ENCODE data around the gene RTKN.

The RTKN gene

DNA sequence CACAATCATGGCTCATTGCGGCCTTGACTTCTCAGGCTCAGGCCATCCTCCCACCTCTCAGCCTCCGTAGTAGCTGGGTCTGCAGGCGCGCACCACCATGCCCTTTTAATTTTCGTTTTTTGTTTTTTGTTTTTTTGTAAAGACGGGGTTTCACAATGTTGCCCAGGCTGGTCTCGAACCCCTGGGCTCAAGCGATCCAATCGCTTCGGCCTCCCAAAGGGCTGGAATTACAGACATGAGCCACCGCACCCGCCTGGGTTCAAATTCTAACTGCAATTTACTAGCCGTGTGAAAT lies 49.3 kb downstream of the RTKN start:
- TF ChIP-seq, protein P1, sequence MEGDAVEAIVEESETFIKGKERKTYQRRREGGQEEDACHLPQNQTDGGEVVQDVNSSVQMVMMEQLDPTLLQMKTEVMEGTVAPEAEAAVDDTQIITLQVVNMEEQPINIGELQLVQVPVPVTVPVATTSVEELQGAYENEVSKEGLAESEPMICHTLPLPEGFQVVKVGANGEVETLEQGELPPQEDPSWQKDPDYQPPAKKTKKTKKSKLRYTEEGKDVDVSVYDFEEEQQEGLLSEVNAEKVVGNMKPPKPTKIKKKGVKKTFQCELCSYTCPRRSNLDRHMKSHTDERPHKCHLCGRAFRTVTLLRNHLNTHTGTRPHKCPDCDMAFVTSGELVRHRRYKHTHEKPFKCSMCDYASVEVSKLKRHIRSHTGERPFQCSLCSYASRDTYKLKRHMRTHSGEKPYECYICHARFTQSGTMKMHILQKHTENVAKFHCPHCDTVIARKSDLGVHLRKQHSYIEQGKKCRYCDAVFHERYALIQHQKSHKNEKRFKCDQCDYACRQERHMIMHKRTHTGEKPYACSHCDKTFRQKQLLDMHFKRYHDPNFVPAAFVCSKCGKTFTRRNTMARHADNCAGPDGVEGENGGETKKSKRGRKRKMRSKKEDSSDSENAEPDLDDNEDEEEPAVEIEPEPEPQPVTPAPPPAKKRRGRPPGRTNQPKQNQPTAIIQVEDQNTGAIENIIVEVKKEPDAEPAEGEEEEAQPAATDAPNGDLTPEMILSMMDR (IDR thresholded peaks at IDR 0.05; ENCODE audit: low read depth, low read length): no peak
- H3K4me3 ChIP-seq (ENCODE audit: low read depth, low read length): no peak overlapping the region

DNA sequence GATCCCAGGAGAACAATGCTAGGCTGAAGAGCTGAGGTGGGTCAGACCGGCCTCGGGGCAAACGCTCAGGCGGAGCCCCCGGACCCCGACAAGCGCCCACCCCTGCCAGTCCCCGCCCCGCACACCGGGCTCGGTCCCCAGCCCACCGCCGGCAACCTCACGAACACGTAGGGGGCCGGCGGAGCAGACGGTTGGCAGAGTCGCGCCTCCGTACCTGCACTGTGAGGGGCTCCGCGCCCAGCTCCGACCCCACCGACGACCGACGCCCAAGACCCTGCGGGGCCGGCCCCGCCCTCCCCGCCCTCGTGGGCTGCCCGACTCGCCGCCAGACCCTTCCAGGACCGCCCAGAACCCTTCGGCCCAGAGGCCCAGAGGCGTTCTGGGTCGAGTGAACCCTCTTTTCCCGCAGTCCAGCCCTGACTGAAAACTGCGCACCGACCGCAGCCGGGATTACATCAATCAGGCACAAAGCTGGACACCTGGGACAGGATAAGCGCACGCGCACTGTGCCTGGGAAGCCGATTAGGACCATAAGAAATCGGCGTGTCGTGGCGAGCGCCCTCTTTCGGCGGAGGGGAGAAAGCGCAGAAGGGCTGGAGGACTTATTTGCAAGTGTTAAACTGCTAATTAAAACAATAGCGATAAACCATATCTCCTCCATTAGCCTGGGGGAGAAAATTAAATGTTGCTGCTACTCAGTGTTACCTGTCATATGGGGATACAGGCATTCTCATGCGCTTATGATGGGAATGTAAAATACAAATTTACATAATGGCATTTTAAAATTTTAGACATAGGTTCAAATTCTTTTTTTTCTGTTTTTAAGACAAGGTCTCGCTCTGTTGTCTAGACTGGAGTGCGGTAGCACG lies 49.9 kb downstream of the RTKN start:
- TF ChIP-seq, protein P1 (IDR thresholded peaks at IDR 0.05; ENCODE audit: low read depth, low read length): peak; percentile 94
- peak overlapping the region; percentile 95 for H3K4me3 ChIP-seq (ENCODE audit: low read depth, low read length)

DNA sequence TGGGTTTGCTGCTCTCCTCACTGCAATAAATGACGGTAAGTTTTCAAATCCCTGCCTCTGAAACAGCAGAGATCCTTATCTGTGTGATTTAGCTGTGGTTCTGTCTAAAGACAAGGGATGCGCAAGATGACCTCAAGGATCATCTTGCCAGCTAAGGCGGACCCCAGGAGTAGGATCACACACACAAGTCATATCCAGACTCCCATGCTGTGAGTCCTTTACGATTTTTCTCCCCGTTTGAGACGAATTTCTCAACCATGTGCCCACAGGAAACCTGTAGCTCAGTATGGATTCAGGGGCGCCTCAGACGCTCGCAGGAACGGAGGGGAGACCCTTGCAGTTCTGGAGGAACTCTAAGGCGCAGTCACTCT lies 50.5 kb downstream of the RTKN start:
- peak overlapping the region; percentile 95 for H3K4me3 ChIP-seq (ENCODE audit: low read depth, low read length)
- TF ChIP-seq, protein P1 (IDR thresholded peaks at IDR 0.05; ENCODE audit: low read depth, low read length): no peak

DNA sequence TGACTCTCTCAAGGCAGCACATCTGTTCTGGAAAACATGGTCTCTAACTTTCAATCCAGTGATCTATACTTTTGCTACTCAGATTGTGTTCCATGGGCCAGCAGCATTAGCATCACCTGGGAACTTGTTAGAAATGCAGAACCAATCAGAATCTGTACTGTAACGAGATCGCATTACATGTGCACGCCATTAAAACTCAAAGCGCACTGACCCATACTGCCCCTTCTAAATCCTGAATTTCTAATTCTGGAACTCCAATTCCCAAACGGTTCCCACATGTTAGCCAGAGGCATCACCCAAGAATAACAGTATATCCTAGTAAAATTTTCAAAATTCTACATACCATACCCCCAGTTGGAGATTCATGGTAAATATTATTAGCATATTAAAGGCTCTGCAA lies 51.1 kb downstream of the RTKN start:
- peak overlapping the region; percentile 95 for H3K4me3 ChIP-seq (ENCODE audit: low read depth, low read length)

DNA sequence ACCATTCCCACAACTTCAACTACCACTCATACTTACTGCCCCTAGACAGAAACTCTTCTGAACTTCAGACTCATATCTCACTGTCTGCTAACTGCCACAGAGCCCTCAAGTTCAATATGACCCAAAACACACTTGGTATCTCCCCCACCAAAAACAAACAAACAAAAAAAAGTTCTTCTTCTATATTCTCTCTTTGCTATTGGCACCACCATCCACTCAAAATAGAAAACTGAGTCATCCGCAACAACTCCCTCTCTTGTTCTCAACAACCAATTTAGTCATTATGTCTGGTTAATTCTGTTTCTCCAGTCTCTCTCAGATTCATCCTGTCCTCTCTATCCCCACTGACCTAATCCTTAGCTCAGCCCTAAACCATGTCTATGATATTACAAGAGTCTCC lies 54.4 kb downstream of the RTKN start:
- H3K4me3 ChIP-seq (ENCODE audit: low read depth, low read length): no peak overlapping the region
- TF ChIP-seq, protein P1 (IDR thresholded peaks at IDR 0.05; ENCODE audit: low read depth, low read length): no peak

More for the DNA sequence above, 51.1 kb downstream of the RTKN start:
- TF ChIP-seq, protein P1 (IDR thresholded peaks at IDR 0.05; ENCODE audit: low read depth, low read length): no peak

DNA sequence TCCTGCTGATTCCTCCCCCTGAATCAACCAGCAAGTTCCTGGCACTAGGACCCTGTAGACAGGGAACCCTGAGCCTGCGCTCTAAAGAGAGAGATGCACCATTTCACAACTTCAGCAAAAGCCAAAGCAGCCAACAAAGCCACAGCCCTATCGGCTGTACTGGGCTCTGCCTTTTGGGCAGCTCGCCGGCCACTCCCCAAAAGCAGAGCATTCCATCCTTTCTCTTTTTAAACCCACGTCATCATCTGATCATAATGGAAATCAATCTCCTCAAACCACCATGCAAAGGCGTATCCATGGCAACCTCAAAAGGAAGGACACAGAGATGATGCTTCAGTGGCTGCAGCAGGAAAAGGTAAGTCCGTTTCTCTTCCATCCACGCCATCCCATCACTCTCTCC lies 56.3 kb downstream of the RTKN start:
- TF ChIP-seq, protein P1 (IDR thresholded peaks at IDR 0.05; ENCODE audit: low read depth, low read length): no peak
- H3K4me3 ChIP-seq (ENCODE audit: low read depth, low read length): no peak overlapping the region

DNA sequence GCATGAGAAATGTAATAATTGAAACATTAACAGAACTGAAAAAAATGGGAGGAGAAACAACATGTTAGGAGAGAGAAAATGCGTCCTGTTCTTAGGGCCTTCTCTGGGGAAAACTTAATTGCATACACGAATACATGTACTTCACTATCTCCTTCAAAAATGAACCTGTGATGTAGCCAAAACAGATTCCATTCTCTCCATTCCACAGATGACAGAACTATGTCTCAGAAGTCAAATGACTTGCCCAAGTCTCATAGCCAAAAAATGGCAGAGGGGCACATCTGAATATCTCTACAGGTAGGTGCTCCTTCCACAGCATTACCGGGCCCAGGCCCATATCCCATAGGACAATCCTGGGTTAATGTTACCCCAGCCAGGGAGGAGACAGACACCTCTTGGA lies 57.7 kb downstream of the RTKN start:
- TF ChIP-seq, protein P1 (IDR thresholded peaks at IDR 0.05; ENCODE audit: low read depth, low read length): no peak
- no peak overlapping the region for H3K4me3 ChIP-seq (ENCODE audit: low read depth, low read length)

Data from WI38 (cell line).